HG03354 (cell line): ENCODE measurements around the gene CAMKK2.
"Not testable (repeated sequence)": the region's sequence is repeated elsewhere in the genome, so short reads cannot be mapped to it uniquely, and the experiment has no call there.

Experiments used
- ATAC-seq: cut with Tn5 transposase; IDR thresholded peaks from one replicate; pipeline ENCODE4 v1.9.1; 2021; ENCODE audit warnings: mild to moderate bottlenecking; ENCODE audit not compliant: unreplicated experiment, poor library complexity, severe bottlenecking

CAMKK2 gene

DNA sequence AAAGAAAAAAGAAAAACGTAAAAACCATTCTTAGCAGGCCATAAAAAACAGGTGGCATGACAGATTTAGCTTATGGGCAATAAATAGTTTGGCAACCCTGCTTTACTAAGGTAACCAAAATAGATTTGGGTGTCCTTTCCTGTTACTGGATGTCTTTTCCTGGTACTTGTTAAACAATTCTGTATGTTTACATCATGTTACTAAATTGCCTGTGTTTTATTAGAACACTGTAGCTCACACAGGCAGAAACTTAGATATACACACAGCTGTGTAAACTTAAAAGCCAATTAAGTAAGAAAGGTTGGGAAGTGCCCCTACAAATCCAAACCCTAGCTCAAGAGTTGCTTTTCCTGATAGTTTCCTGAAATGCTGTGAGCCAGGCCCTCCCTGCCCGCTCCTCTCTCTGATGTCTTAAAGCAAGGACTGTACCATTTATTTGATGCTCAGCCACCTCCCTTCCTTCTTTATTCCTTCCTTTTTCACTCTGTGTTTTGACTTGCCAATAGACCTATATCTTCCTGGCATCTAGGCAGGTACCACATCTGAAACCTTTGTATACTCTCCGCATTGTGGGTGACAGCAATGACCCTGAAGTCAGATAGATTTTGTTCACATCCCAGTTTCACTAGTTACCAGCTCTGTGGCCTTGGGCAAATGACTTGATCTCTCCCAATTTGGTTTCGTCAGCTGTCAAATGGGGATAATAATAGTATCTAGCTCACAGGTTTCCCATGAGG lies 3.7 kb upstream of the CAMKK2 start:
- ATAC-seq: no peak

- ATAC-seq: no peak
Observed at GRCh38 chr12:121299662-121300061, 3.2 kb upstream of the CAMKK2 start.

DNA sequence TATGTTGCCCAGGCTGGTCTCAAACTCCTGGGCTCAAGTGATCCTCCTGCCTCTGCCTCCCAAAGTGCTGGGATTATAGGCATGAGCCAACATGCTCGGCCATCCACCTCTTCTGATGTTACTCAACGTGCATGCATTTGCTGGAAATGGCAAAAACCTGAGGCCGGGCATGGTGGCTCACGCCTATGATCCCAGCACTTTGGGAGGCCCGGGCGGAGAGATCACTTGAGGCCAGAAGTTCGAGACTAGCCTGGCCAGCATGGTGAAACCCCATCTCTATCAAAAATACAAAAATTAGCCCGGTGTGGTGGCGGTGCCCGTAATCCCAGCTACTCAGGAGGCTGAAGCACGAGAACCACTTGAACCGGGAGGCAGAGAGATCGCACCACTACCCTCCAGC lies 1.9 kb upstream of the CAMKK2 start:
- ATAC-seq: not testable (repeated sequence)

GRCh38 chr12:121297435-121297991 lies 1.0 kb upstream of the CAMKK2 start:
- peak; percentile 3 for ATAC-seq

DNA sequence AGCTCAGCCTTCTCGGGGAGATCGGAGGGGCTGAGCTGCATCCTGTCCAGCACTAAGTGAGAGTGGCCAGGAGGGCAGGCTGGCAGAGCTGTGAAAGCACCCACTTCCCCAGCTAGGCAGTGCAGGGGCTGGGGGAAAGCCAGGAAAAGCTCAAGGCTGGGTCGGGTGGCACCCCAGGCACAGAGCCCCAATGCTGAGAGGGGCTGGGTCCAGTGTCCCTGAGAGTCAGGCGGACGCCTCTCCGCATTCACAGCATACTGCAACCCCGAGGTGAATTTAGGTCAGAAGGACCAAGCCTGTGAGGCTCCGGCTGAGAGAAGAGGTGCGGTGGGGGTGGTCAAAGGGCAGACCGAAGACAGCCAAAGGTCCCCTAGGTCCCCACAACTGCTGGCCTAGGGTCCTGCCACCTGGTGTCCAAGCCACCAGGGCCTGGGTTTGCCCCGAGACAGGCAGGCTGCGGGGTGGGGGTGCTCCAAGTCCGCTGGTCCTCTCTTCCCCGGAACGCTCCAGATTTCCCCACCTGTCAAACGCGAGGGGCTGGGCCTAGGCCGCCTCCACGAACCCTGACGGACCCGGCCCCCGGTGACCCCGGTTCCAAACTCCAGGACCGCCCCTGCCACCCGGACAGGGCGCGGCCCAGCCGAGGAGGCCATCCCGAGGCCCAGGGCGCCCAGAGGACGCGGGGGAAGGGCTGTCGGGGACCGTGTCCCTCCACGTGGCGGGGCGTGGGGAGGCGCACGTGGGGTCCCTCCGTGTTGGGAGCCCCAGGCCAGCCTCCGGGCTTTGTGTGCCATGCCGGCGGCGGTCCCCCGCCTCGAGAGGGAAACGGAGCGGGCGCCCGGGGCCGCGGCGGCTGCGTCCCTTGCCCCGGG lies 527 bp downstream of the CAMKK2 start:
- ATAC-seq: peak; percentile 32

DNA sequence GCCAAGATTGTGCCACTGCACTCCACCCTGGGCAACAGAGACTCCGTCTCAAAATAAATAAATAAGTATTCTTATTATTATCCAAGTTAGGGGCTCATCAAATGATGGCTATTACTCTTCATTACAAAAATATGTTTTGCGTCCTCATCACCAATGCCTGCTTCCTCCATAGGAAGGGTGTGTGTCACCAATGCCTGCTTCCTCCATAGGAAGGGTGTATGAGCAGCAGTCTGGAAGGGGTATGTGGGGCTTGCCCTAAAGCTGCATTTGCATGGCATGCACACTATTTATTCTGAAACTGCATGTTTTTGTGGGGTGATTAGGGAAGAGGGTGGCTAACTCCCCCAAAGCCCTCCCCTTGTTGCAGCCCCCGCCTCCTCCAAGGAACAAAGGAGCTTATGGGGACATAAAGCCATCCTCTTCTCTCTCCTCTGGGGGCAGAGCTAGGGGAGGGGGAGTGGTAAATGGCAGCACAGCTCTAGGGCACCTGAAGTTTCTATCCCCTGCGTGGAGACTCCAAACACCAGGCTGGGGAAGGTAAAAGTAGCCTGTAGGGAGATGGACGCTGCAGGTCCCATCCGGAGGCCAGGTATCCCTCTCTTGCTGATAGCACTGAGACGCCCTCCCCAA lies 1.3 kb downstream of the CAMKK2 start:
- ATAC-seq: no peak

GRCh38 chr12:121294151-121294889 lies 2.2 kb downstream of the CAMKK2 start:
- ATAC-seq: no peak

GRCh38 chr12:121293603-121294002 lies 2.9 kb downstream of the CAMKK2 start:
- ATAC-seq: no peak

DNA sequence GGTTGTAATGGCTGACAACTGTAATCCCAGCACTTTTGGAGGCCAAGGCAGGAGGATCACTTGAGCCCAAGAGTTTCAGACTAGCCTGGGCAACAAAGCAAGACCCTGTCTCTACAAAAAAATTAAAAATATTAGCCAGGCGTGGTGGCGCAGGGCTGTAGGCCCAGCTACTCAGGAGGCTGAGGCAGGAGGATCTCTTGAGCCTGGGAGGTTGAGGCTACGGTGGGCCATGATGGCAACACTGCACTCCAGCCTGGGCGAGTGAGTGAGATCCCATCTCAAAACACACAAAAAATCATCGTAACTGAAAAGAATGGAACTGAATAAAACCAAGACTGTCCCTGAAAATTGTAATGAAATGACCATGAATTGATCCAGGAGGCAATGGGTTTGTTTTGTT lies 6.1 kb downstream of the CAMKK2 start:
- ATAC-seq: no peak

DNA sequence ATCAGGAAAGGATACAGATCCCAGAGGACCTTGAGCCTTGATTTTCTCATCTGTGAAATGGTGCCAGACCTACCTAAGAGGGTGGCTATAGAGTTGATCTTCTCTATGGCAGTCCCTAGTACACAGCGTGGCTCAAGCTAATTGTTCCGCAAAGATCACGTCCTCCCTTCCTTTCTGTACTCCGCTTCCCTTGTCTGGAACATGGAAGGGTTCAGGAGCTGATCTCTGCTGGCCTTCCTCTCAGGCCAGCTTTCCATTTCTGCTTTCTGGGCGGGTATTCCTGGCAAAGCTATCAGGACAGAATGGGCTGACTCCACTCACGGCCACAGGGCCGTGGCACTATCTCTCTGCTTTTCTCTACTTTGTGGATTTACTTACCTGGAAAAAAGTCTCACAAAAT lies 6.5 kb downstream of the CAMKK2 start:
- ATAC-seq: no peak

DNA sequence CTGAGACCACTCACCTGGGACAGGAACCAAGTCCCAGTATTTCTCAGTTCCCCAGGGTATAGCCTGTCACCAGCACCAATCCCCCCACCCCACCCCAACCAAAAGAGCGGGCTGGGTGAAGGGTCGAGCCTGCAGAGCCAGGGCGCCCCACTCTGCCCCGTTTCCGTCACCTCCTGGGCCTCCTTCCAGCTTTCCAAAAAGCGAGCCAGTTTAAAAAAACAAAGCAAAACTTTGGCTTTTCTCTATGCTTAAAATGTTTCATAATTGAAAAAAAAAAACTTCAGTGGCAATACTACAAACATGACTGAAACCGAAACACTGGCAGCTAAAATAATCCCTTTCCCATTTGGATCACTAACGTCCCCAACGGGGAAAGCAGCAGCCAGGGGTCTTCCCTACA lies 7.5 kb downstream of the CAMKK2 start:
- no peak for ATAC-seq

- no peak for ATAC-seq
Observed at GRCh38 chr12:121288158-121288845, 8.2 kb downstream of the CAMKK2 start.

DNA sequence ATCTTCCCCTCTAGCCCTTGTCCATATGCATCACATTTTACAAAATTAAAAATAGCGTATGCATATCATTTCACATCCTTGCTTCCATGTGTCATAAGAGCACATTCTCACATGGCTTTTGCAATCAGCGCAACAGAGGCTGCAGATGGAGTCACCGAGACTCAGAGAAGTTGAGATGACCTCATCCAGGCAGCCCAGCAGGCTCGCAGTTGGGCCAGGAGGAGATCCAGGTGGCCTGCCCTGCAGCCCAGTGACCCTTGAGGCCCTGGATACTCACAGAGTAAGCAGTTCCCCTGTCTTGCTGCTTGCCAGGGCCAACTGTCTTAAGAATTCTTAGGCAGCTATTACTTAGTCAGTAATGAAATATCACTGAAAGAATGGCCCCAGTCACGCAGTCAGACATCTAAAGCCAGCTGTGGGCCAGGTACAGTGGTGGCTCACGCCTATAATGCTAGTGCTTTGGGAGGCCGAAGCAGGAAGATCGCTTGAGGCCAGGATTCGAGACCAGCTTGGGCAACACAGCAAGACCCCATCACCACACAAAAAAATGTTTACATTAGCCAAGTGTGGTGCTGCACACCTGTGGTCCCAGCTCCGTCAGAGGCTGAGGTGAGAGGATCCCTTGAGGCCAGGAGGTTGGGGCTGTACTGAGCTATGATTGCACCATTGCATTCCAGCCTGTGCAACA lies 9.1 kb downstream of the CAMKK2 start:
- ATAC-seq: no peak

DNA sequence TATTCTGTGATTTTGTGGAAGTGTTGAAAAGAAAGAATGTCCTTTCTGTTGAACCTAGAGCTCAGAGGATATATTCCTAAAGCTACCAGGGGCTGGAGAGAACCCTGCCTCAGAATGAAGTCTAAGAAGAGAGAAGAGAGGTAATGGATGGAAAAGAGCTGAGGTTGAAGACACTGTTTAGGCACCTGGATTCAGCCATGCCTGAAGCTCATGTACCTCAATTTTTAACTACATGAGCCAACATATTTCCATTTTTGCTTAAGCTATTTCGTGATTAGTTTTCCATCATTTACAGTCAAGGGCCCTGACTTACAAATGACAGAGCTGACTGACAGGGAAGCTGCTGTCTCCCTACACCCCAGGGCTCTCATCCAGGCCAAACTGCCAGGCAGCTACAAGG lies 10.7 kb downstream of the CAMKK2 start:
- no peak for ATAC-seq

GRCh38 chr12:121284551-121285390 lies 11.7 kb downstream of the CAMKK2 start:
- ATAC-seq: no peak

GRCh38 chr12:121283841-121284240 lies 12.7 kb downstream of the CAMKK2 start:
- no peak for ATAC-seq

DNA sequence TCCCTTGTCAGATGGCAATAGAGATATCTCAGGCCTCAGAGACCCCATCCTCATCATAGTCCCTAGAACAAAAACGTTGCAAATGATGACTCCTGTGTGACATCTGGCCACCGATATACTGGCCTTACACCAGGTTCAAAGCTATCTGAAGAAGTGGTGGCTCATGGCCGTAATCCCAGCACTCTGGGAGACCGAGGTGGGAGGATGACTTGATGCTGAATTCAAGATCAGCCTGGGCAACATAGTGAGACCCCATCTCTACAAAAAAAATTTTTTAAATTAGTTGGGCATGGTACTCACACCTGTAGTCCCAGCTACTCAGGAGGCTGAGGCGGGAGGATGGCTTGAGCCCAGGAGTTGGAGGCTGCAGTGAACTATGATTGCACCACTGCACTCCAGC lies 13.1 kb downstream of the CAMKK2 start:
- no peak for ATAC-seq

- not testable (repeated sequence) for ATAC-seq
Observed at GRCh38 chr12:121282910-121283309, 13.6 kb downstream of the CAMKK2 start.
